Endothelial cell of umbilical vein (primary cell): Measurements from ENCODE around the gene ATP5PB. TPM values are rescaled to one million over a fixed set of nuclear protein-coding genes. Genes with fewer than 3 reads are reported as not detected.

ENCODE experiments used
- BruUV-seq: library from RNA; stranded (reverse); fragments of 400-500 nt; replicated peaks from 2 replicates; lab custom pipeline; 2021; lab: Mats Ljungman, UMichigan
- CTCF ChIA-PET: fragments of 300-600, 350-600 bp; sonication (Branson Sonifier 250); formaldehyde crosslinking; loops from one replicate; lab custom pipeline; 2021; ENCODE audit warnings: antibody characterized with exemption, inconsistent platforms; lab: Charles Lee
- POLR2A ChIA-PET: fragments of 300-600, 350-600 bp; sonication (Branson Sonifier 250); formaldehyde crosslinking; loops from one replicate; lab custom pipeline; 2021; ENCODE audit warnings: antibody characterized with exemption, inconsistent platforms; lab: Charles Lee
- DNase-seq: peaks from one replicate; pipeline ENCODE4 v3.0.0-alpha.2; 2011; ENCODE audit warnings: low read depth, low spot score
- FAIRE-seq: peaks from 2 replicates; lab custom pipeline; 2011; peaks lifted over from hg19 to GRCh38; lab: Jason Lieb, UNC
- H2AFZ ChIP-seq: 2 replicates; pipeline ENCODE4 v1.6.0; 2012; ENCODE audit warnings: low read depth, low read length, control low read depth, inconsistent platforms
- H3K27ac ChIP-seq: 2 replicates; pipeline ENCODE4 v1.5.1; 2011; ENCODE audit warnings: low read depth, mild to moderate bottlenecking, control low read depth, low read length, moderate library complexity; ENCODE audit not compliant: insufficient read depth
- H3K27me3 ChIP-seq, 2 experiments: 2 replicates each; pipeline versions ENCODE4 v1.6.0 to v1.6.1; 2011; ENCODE audit warnings: low read length in 2 of 2, mixed read lengths in 1 of 2; ENCODE audit not compliant: control insufficient read depth in 2 of 2, insufficient read depth in 2 of 2
- H3K36me3 ChIP-seq, 2 experiments: 2 replicates in 1 of 2; 3 replicates in 1 of 2; pipeline ENCODE4 v1.5.1; 2011; ENCODE audit warnings: low read length in 2 of 2, mild to moderate bottlenecking in 1 of 2, moderate library complexity in 1 of 2; ENCODE audit not compliant: control insufficient read depth in 2 of 2, insufficient read depth in 2 of 2; ENCODE audit errors: extremely low read depth in 1 of 2
- H3K4me1 ChIP-seq: 3 replicates; pipeline ENCODE4 v1.5.1; 2011; ENCODE audit warnings: mild to moderate bottlenecking, low read length; ENCODE audit not compliant: control insufficient read depth, insufficient read depth; ENCODE audit errors: extremely low read depth
- H3K4me2 ChIP-seq: 2 replicates; pipeline ENCODE4 v1.6.1; 2011; ENCODE audit warnings: low read length, control low read depth, mixed read lengths; ENCODE audit not compliant: insufficient read depth
- H3K4me3 ChIP-seq, 3 experiments: fragments of 200-600 bp in 1 of 3; sonication (generic), shearing (Covaris generic) in 1 of 3; replicated peaks in 1 of 3; 2 replicates each; pipeline ENCODE4 v1.5.1; 2011 to 2016; ENCODE audit warnings: control low read depth in 3 of 3, low read length in 3 of 3, mild to moderate bottlenecking in 2 of 3, inconsistent platforms in 1 of 3, low read depth in 1 of 3, moderate library complexity in 1 of 3; ENCODE audit not compliant: insufficient read depth in 1 of 3
- H3K79me2 ChIP-seq: 2 replicates; pipeline ENCODE4 v1.6.0; 2012; ENCODE audit warnings: low read length, inconsistent platforms; ENCODE audit not compliant: control insufficient read depth, insufficient read depth
- H3K9ac ChIP-seq: replicated peaks from 2 replicates; pipeline ENCODE3; 2011; ENCODE audit warnings: low read length, control low read depth; ENCODE audit not compliant: insufficient read depth; ENCODE audit errors: extremely low read depth
- H3K9me1 ChIP-seq: replicated peaks from 3 replicates; pipeline ENCODE4 v1.6.0; 2011; ENCODE audit warnings: mild to moderate bottlenecking, low read length; ENCODE audit not compliant: control insufficient read depth, insufficient read depth; ENCODE audit errors: extremely low read depth
- H3K9me3 ChIP-seq: replicated peaks from 2 replicates; pipeline ENCODE4 v1.5.1; 2012; ENCODE audit warnings: low read length, inconsistent platforms; ENCODE audit not compliant: control insufficient read depth, insufficient read depth
- H4K20me1 ChIP-seq: replicated peaks from 2 replicates; pipeline ENCODE3; 2011; ENCODE audit warnings: mild to moderate bottlenecking, low read length; ENCODE audit not compliant: control insufficient read depth, insufficient read depth; ENCODE audit errors: extremely low read depth
- CTCF ChIP-seq, 2 donors: IDR thresholded peaks; 1 replicate in 1 of 2; 2 replicates in 1 of 2; pipeline ENCODE4 v1.5.1; 2011; ENCODE audit warnings: low read length in 2 of 2, mild to moderate bottlenecking in 2 of 2, moderate library complexity in 2 of 2, control low read depth in 1 of 2, inconsistent platforms in 1 of 2, low read depth in 1 of 2; ENCODE audit not compliant: insufficient read depth in 1 of 2; ENCODE audit errors: extremely low read depth in 1 of 2
- EZH2 ChIP-seq: IDR thresholded peaks from 2 replicates; pipeline ENCODE4 v1.6.1; 2012; ENCODE audit warnings: borderline replicate concordance, low read depth, mild to moderate bottlenecking, moderate library complexity, low read length, inconsistent platforms; ENCODE audit not compliant: severe bottlenecking
- FOS ChIP-seq: IDR thresholded peaks from 2 replicates; pipeline ENCODE4 v1.6.1; 2011; ENCODE audit warnings: mild to moderate bottlenecking, low read length, moderate library complexity, borderline replicate concordance; ENCODE audit not compliant: insufficient read depth
- GATA2 ChIP-seq: IDR thresholded peaks from 2 replicates; pipeline ENCODE4 v1.7.0; 2011; ENCODE audit warnings: low read depth, mild to moderate bottlenecking, moderate library complexity, mixed read lengths, low read length; ENCODE audit not compliant: insufficient read length, insufficient read depth
- JUN ChIP-seq: IDR thresholded peaks from 2 replicates; pipeline ENCODE4 v1.6.1; 2011; ENCODE audit warnings: borderline replicate concordance, low read depth; ENCODE audit not compliant: insufficient read length, insufficient read depth
- MAX ChIP-seq: IDR thresholded peaks from 2 replicates; pipeline ENCODE4 v1.6.1; 2011; ENCODE audit not compliant: insufficient read depth, insufficient read length
- MYC ChIP-seq: IDR thresholded peaks from one replicate; pipeline ENCODE4 v1.6.1; 2011; ENCODE audit warnings: mild to moderate bottlenecking, low read depth, low read length
- POLR2A ChIP-seq: IDR thresholded peaks from 2 replicates; pipeline ENCODE4 v1.6.1; 2012; ENCODE audit warnings: low read depth, mild to moderate bottlenecking, control low read depth, low read length
- POLR2AphosphoS5 ChIP-seq: IDR thresholded peaks from 2 replicates; pipeline ENCODE4 v1.6.1; 2012; ENCODE audit warnings: low read depth, mild to moderate bottlenecking, control low read depth, low read length, moderate library complexity; ENCODE audit not compliant: insufficient read depth
- dilution Hi-C: fragments of 300-500 bp; cut with MboI; formaldehyde crosslinking; loops from one replicate; pipeline ENCODE4 v1.15.0; 2019; ENCODE audit warnings: low sequenced_read_pairs; ENCODE audit not compliant: extremely low pct_ligation_motif_present
- intact Hi-C: fragments of 100-400 bp; cut with micrococcal nuclease; formaldehyde crosslinking; loops from one replicate; pipeline ENCODE4 v1.10.0; 2022
- polyA plus RNA-seq, 4 experiments: library from polyadenylated mRNA; depleted of rRNA in 3 of 4; stranded (reverse) in 3 of 4; unstranded in 1 of 4; fragments of >200 nt; gene quantifications; 2 replicates each; pipeline versions ENCODE4 v1.2.1 to v1.2.3, GENCODE V29; 2011 to 2012; ENCODE audit warnings: missing spikeins in 1 of 4
- total RNA-seq: library from RNA; stranded (reverse); gene quantifications from 2 replicates; pipeline ENCODE4 v1.2.3, GENCODE V29; 2021

Gene ATP5PB
- total and polyA plus RNA-seq, 2 donors (not counting 3 experiments of a cell fraction or from before 2014, with no cell fraction given): 231 to 244 TPM

GRCh38 chr1:111501645-111502044, 52.4 kb downstream of the ATP5PB start:
- H3K9ac ChIP-seq: no peak overlapping the region
- intact Hi-C loops (no loop called here), dilution Hi-C loops (no loop called here)
- H3K4me3 ChIP-seq: no peak overlapping the region
- no peaks in the 10 kb centered on the region for H4K20me1 ChIP-seq
- no peak overlapping the region for H3K4me2 ChIP-seq
- TF ChIP-seq FOS: no peak
- TF ChIP-seq POLR2A: no peak
- TF ChIP-seq MYC: no peak
- no peak for TF ChIP-seq EZH2
- no peak for TF ChIP-seq MAX
- TF ChIP-seq CTCF (IDR thresholded peaks at IDR 0.05; ENCODE audit: extremely low read depth in 1 of 2, insufficient read depth in 1 of 2, low read depth in 1 of 2, low read length in 2 of 2): no peak
- no peak for TF ChIP-seq JUN
- no peak for TF ChIP-seq POLR2AphosphoS5
- TF ChIP-seq GATA2: no peak
- ChIA-PET POLR2A (no interaction called here), CTCF (no interaction called here)
- H3K9me3 ChIP-seq: no peaks in the 10 kb centered on the region
- no peak overlapping the region for H2AFZ ChIP-seq
- H3K36me3 ChIP-seq: no peaks in the 10 kb centered on the region
- DNase-seq (no peak), FAIRE-seq (no peak)
- no peaks in the 10 kb centered on the region for H3K9me1 ChIP-seq
- BruUV-seq: no TSS peak
- H3K79me2 ChIP-seq: no peaks in the 10 kb centered on the region
- no peak overlapping the region for H3K27ac ChIP-seq
- H3K27me3 ChIP-seq: peaks cover 7 to 10% of the 10 kb centered on the region in 2 experiments
- H3K4me1 ChIP-seq: no peaks in the 10 kb centered on the region
